ENCODE results near the gene NIBAN1. TPM values are rescaled to one million over a fixed set of nuclear protein-coding genes. Genes with fewer than 3 reads are reported as not detected.
"Not testable (repeated sequence)": the region's sequence is repeated elsewhere in the genome, so short reads cannot be mapped to it uniquely, and the experiment has no call there.

NIBAN1 gene
- total RNA-seq, 1 donor from 2014 or later: 97.4 TPM

GRCh38 chr1:185010361-185010760 is 36.1 kb upstream of the NIBAN1 start:
- no peak for TF ChIP-seq CTCF (IDR thresholded peaks at IDR 0.05; ENCODE audit: insufficient read depth, low read length, severe bottlenecking)
- FAIRE-seq (no peak), DNase-seq (ENCODE audit: low read depth) (no peak)
- H3K27me3 ChIP-seq (ENCODE audit: control insufficient read depth, insufficient read depth, low read length): no peaks in the 10 kb centered on the region
- no peaks in the 10 kb centered on the region for H3K36me3 ChIP-seq (ENCODE audit: control insufficient read depth, insufficient read depth, low read length)
- no peak overlapping the region for H3K4me3 ChIP-seq (ENCODE audit: low read depth, low read length)

- TF ChIP-seq CTCF (IDR thresholded peaks at IDR 0.05; ENCODE audit: insufficient read depth, low read length, severe bottlenecking): no peak
- no peak for FAIRE-seq
- no peaks in the 10 kb centered on the region for H3K36me3 ChIP-seq (ENCODE audit: control insufficient read depth, insufficient read depth, low read length)
- H3K4me3 ChIP-seq (ENCODE audit: low read depth, low read length): no peak overlapping the region
- no peaks in the 10 kb centered on the region for H3K27me3 ChIP-seq (ENCODE audit: control insufficient read depth, insufficient read depth, low read length)
- DNase-seq (ENCODE audit: low read depth): no peak
These were observed 34.5 kb upstream of the NIBAN1 start for GRCh38 chr1:185008838-185009237.

- not testable (repeated sequence) for H3K27me3 ChIP-seq (ENCODE audit: control insufficient read depth, insufficient read depth, low read length); H3K4me3 ChIP-seq (ENCODE audit: low read depth, low read length); FAIRE-seq; H3K36me3 ChIP-seq (ENCODE audit: control insufficient read depth, insufficient read depth, low read length); DNase-seq (ENCODE audit: low read depth)
These were observed 27.1 kb upstream of the NIBAN1 start for GRCh38 chr1:185001312-185001880.

- DNase-seq (ENCODE audit: low read depth); H3K4me3 ChIP-seq (ENCODE audit: low read depth, low read length); H3K27me3 ChIP-seq (ENCODE audit: control insufficient read depth, insufficient read depth, low read length); FAIRE-seq; H3K36me3 ChIP-seq (ENCODE audit: control insufficient read depth, insufficient read depth, low read length): not testable (repeated sequence)
These were observed 25.7 kb upstream of the NIBAN1 start for GRCh38 chr1:184999974-185000373.

- Histone ChIP-seq H3K27me3 (ENCODE audit: control insufficient read depth, insufficient read depth, low read length) (no peaks in the 10 kb centered on the region), H3K4me3 (ENCODE audit: low read depth, low read length) (no peak overlapping the region), H3K36me3 (ENCODE audit: control insufficient read depth, insufficient read depth, low read length) (no peaks in the 10 kb centered on the region)
- DNase-seq (ENCODE audit: low read depth) (no peak), FAIRE-seq (no peak)
- TF ChIP-seq CTCF (IDR thresholded peaks at IDR 0.05; ENCODE audit: insufficient read depth, low read length, severe bottlenecking): no peak
These were observed 20.0 kb upstream of the NIBAN1 start for GRCh38 chr1:184994301-184994700.

GRCh38 chr1:184992271-184992670 is 18.0 kb upstream of the NIBAN1 start:
- Histone ChIP-seq H3K36me3 (ENCODE audit: control insufficient read depth, insufficient read depth, low read length) (no peaks in the 10 kb centered on the region), H3K4me3 (ENCODE audit: low read depth, low read length) (no peak overlapping the region), H3K27me3 (ENCODE audit: control insufficient read depth, insufficient read depth, low read length) (no peaks in the 10 kb centered on the region)
- DNase-seq (ENCODE audit: low read depth) (peak; percentile 63), FAIRE-seq (no peak)
- no peak for TF ChIP-seq CTCF (IDR thresholded peaks at IDR 0.05; ENCODE audit: insufficient read depth, low read length, severe bottlenecking)

GRCh38 chr1:184990204-184990603 is 15.9 kb upstream of the NIBAN1 start:
- DNase-seq (ENCODE audit: low read depth) (no peak), FAIRE-seq (no peak)
- Histone ChIP-seq H3K4me3 (ENCODE audit: low read depth, low read length) (no peak overlapping the region), H3K36me3 (ENCODE audit: control insufficient read depth, insufficient read depth, low read length) (no peaks in the 10 kb centered on the region), H3K27me3 (ENCODE audit: control insufficient read depth, insufficient read depth, low read length) (no peaks in the 10 kb centered on the region)
- TF ChIP-seq CTCF (IDR thresholded peaks at IDR 0.05; ENCODE audit: insufficient read depth, low read length, severe bottlenecking): no peak

Data from bronchial epithelial cell (primary cell).